H9 (cell line): ENCODE measurements around the gene MSL2. TPM values are rescaled to one million over a fixed set of nuclear protein-coding genes. Genes with fewer than 3 reads are reported as not detected.
A peak's percentile ranks its signal among the peaks of the same experiment; 100 is the strongest.

Experiments used
- DNase-seq: peaks from one replicate; pipeline ENCODE4 v3.0.0-alpha.2; 2017
- H2AFZ ChIP-seq: one replicate; pipeline ENCODE4 v1.6.1; 2013; ENCODE audit warnings: mild to moderate bottlenecking, low read length, control low read depth, moderate library complexity
- H2AK5ac ChIP-seq: 2 replicates; pipeline ENCODE4 v1.6.1; 2013; ENCODE audit warnings: low read length, control low read depth, mixed read lengths; ENCODE audit not compliant: insufficient read length
- H2BK120ac ChIP-seq: one replicate; pipeline ENCODE4 v1.6.1; 2013; ENCODE audit warnings: low read depth, mild to moderate bottlenecking, low read length, control low read depth, inconsistent platforms; ENCODE audit not compliant: poor library complexity, severe bottlenecking
- H2BK12ac ChIP-seq: 2 replicates; pipeline ENCODE4 v1.6.1; 2013; ENCODE audit warnings: low read length, control low read depth, mixed read lengths, low read depth; ENCODE audit not compliant: insufficient read length
- H2BK15ac ChIP-seq: 2 replicates; pipeline ENCODE4 v1.6.1; 2013; ENCODE audit warnings: low read depth, low read length, control low read depth
- H2BK20ac ChIP-seq: one replicate; pipeline ENCODE4 v1.6.1; 2013; ENCODE audit warnings: low read depth, mild to moderate bottlenecking, low read length, control low read depth, inconsistent platforms; ENCODE audit not compliant: poor library complexity, severe bottlenecking
- H2BK5ac ChIP-seq: 2 replicates; pipeline ENCODE4 v1.6.1; 2013; ENCODE audit warnings: low read length, control low read depth, mixed read lengths; ENCODE audit not compliant: insufficient read length
- H3K14ac ChIP-seq: 2 replicates; pipeline ENCODE4 v1.6.1; 2013; ENCODE audit warnings: low read length, control low read depth; ENCODE audit not compliant: insufficient read depth
- H3K18ac ChIP-seq: 2 replicates; pipeline ENCODE4 v1.6.1; 2013; ENCODE audit warnings: low read depth, mild to moderate bottlenecking, mixed read lengths, low read length, control low read depth; ENCODE audit not compliant: insufficient read length
- H3K23ac ChIP-seq: 2 replicates; pipeline ENCODE4 v1.6.1; 2013; ENCODE audit warnings: low read length, control low read depth, mixed read lengths, low read depth; ENCODE audit not compliant: insufficient read length
- H3K23me2 ChIP-seq: 2 replicates; pipeline ENCODE4 v1.6.1; 2013; ENCODE audit warnings: low read depth, mild to moderate bottlenecking, mixed read lengths, low read length, control low read depth; ENCODE audit not compliant: insufficient read length, poor library complexity, severe bottlenecking
- H3K27ac ChIP-seq: 2 replicates; pipeline ENCODE4 v1.5.1; 2013; ENCODE audit warnings: low read length, control low read depth, mixed read lengths, low read depth; ENCODE audit not compliant: insufficient read length
- H3K27me3 ChIP-seq: 2 replicates; pipeline ENCODE4 v1.6.1; 2013; ENCODE audit warnings: low read length, control low read depth, inconsistent platforms; ENCODE audit not compliant: insufficient read depth
- H3K4ac ChIP-seq: 2 replicates; pipeline ENCODE4 v1.6.1; 2013; ENCODE audit warnings: low read depth, mild to moderate bottlenecking, control low read depth, inconsistent platforms, low read length, moderate library complexity
- H3K4me1 ChIP-seq: 2 replicates; pipeline ENCODE4 v1.6.1; 2013; ENCODE audit warnings: low read length, control low read depth, inconsistent platforms; ENCODE audit not compliant: insufficient read depth
- H3K4me2 ChIP-seq: 2 replicates; pipeline ENCODE4 v1.6.1; 2013; ENCODE audit warnings: low read length, control low read depth, mixed read lengths; ENCODE audit not compliant: insufficient read length, insufficient read depth
- H3K56ac ChIP-seq: 2 replicates; pipeline ENCODE4 v1.6.1; 2013; ENCODE audit warnings: low read depth, mild to moderate bottlenecking, mixed read lengths, low read length, control low read depth; ENCODE audit not compliant: insufficient read length
- H3K79me1 ChIP-seq: 2 replicates; pipeline ENCODE4 v1.6.1; 2013; ENCODE audit warnings: low read depth, mild to moderate bottlenecking, moderate library complexity, low read length, control low read depth, inconsistent platforms; ENCODE audit not compliant: insufficient read depth, poor library complexity, severe bottlenecking
- H3K79me2 ChIP-seq: 2 replicates; pipeline ENCODE4 v1.6.1; 2013; ENCODE audit warnings: low read length, control low read depth, inconsistent platforms; ENCODE audit not compliant: insufficient read depth
- H3K9ac ChIP-seq: 2 replicates; pipeline ENCODE4 v1.6.1; 2013; ENCODE audit warnings: low read length, control low read depth, mixed read lengths; ENCODE audit not compliant: insufficient read length; ENCODE audit errors: extremely low read depth
- H3K9me3 ChIP-seq: one replicate; pipeline ENCODE4 v1.6.1; 2013; ENCODE audit warnings: low read depth, low read length, inconsistent platforms; ENCODE audit not compliant: control insufficient read depth
- H3T11ph ChIP-seq: one replicate; pipeline ENCODE4 v1.6.1; 2013; ENCODE audit warnings: mild to moderate bottlenecking, low read length, control low read depth, inconsistent platforms
- H4K20me1 ChIP-seq: one replicate; pipeline ENCODE4 v1.6.1; 2013; ENCODE audit not compliant: control insufficient read depth, insufficient read length, insufficient read depth
- H4K5ac ChIP-seq: 2 replicates; pipeline ENCODE4 v1.6.1; 2013; ENCODE audit warnings: low read depth, mild to moderate bottlenecking, mixed read lengths, low read length, control low read depth; ENCODE audit not compliant: insufficient read length
- H4K8ac ChIP-seq: replicated peaks from 2 replicates; pipeline ENCODE4 v1.6.1; 2013; ENCODE audit warnings: low read length, control low read depth, mixed read lengths, low read depth; ENCODE audit not compliant: insufficient read length
- H4K91ac ChIP-seq: 2 replicates; pipeline ENCODE4 v1.6.1; 2013; ENCODE audit warnings: low read depth, mild to moderate bottlenecking, moderate library complexity, mixed read lengths, low read length, control low read depth; ENCODE audit not compliant: insufficient read length
- H3K27ac Mint-ChIP-seq, 3 experiments: 2 replicates in 2 of 3; 3 replicates in 1 of 3; pipeline ENCODE4 v1.8.0; 2020 to 2021; ENCODE audit warnings: mixed read lengths in 3 of 3, mild to moderate bottlenecking in 1 of 3, moderate library complexity in 1 of 3
- H3K27me3 Mint-ChIP-seq: 2 replicates; pipeline ENCODE4 v1.8.0; 2021; ENCODE audit warnings: low read depth, mild to moderate bottlenecking, moderate library complexity, mixed read lengths
- H3K36me3 Mint-ChIP-seq, 3 experiments: 2 replicates in 2 of 3; 3 replicates in 1 of 3; pipeline ENCODE4 v1.8.0; 2020 to 2021; ENCODE audit warnings: low read depth in 3 of 3, mixed read lengths in 3 of 3; ENCODE audit not compliant: insufficient read depth in 1 of 3
- H3K4me1 Mint-ChIP-seq, 2 experiments: 2 replicates each; pipeline ENCODE4 v1.8.0; 2020; ENCODE audit warnings: mixed read lengths in 2 of 2
- H3K4me3 Mint-ChIP-seq, 2 experiments: 2 replicates in 1 of 2; 3 replicates in 1 of 2; pipeline ENCODE4 v1.8.0; 2020 to 2021; ENCODE audit warnings: mild to moderate bottlenecking in 2 of 2, mixed read lengths in 2 of 2, moderate library complexity in 1 of 2
- H3K9me3 Mint-ChIP-seq, 2 experiments: 2 replicates in 1 of 2; 3 replicates in 1 of 2; pipeline ENCODE4 v1.8.0; 2020; ENCODE audit warnings: mild to moderate bottlenecking in 2 of 2, mixed read lengths in 2 of 2, moderate library complexity in 1 of 2
- WGBS: extraction: QIAGEN DNeasy Blood & Tissue Kit; methylation state at CpG from one replicate; pipeline ENCODE4 v1.1.7; 2013; ENCODE audit warnings: missing lambda C conversion rate, low lambda C conversion rate, mixed read lengths; ENCODE audit not compliant: insufficient read length; ENCODE audit errors: extremely low coverage; 5-methylcytosine and 5-hydroxymethylcytosine counted together
- total RNA-seq: library from RNA; stranded (reverse); gene quantifications from 2 replicates; pipeline ENCODE4 v1.2.1, GENCODE V29; 2021
- TF ChIP-seq, protein P1 (sequence below): fragments of 200-600 bp; sonication (generic); conservative IDR thresholded peaks from 3 replicates; pipeline ENCODE4 v1.8.0; 2021; ENCODE audit warnings: antibody characterized with exemption, mild to moderate bottlenecking

Gene MSL2
- total RNA-seq, 1 experiment from 2014 or later: 42.7 TPM

GRCh38 chr3:136193278-136194054 is 2.7 kb downstream of the MSL2 start:
- no peak overlapping the region for H3K56ac ChIP-seq
- H3K4me1 ChIP-seq: peaks cover 2% of the 10 kb centered on the region; the same call in 1 of the 2 replicates
- WGBS: no CpG with 5 or more reads among the region's 6 CpGs
- H3K4ac ChIP-seq: no peak overlapping the region
- H3K27ac ChIP-seq: no peak overlapping the region
- no peak for DNase-seq
- peak overlapping the region; percentile 15 for H3K9ac ChIP-seq
- no peak overlapping the region for H4K8ac ChIP-seq
- H3K23me2 ChIP-seq: peaks cover 6% of the 10 kb centered on the region
- Mint-ChIP-seq H3K4me3 (peak overlapping the region; percentile 96 to 98), H3K4me1 (peaks cover 53 to 55% of the 10 kb centered on the region in 2 experiments), H3K9me3 (peaks cover 6 to 8% of the 10 kb centered on the region in 2 experiments), H3K36me3 (peaks cover 11 to 25% (median 13%) of the 10 kb centered on the region in 3 experiments), H3K27ac (no peak overlapping the region), H3K27me3 (peaks cover 3% of the 10 kb centered on the region; the same call in 1 of the 2 replicates)
- no peak overlapping the region for H3K18ac ChIP-seq
- no peaks in the 10 kb centered on the region for H3K79me1 ChIP-seq
- peak overlapping the region; percentile 79 for H3K4me2 ChIP-seq
- no peak overlapping the region for H4K5ac ChIP-seq
- H3K9me3 ChIP-seq: no peaks in the 10 kb centered on the region
- no peak overlapping the region for H4K91ac ChIP-seq
- TF ChIP-seq, protein P1, sequence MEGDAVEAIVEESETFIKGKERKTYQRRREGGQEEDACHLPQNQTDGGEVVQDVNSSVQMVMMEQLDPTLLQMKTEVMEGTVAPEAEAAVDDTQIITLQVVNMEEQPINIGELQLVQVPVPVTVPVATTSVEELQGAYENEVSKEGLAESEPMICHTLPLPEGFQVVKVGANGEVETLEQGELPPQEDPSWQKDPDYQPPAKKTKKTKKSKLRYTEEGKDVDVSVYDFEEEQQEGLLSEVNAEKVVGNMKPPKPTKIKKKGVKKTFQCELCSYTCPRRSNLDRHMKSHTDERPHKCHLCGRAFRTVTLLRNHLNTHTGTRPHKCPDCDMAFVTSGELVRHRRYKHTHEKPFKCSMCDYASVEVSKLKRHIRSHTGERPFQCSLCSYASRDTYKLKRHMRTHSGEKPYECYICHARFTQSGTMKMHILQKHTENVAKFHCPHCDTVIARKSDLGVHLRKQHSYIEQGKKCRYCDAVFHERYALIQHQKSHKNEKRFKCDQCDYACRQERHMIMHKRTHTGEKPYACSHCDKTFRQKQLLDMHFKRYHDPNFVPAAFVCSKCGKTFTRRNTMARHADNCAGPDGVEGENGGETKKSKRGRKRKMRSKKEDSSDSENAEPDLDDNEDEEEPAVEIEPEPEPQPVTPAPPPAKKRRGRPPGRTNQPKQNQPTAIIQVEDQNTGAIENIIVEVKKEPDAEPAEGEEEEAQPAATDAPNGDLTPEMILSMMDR: no peak
- no peak overlapping the region for H3K14ac ChIP-seq
- peaks cover 49% of the 10 kb centered on the region for H3K79me2 ChIP-seq
- no peak overlapping the region for H3K23ac ChIP-seq
- no peak overlapping the region for H2AK5ac ChIP-seq
- H2BK15ac ChIP-seq: no peak overlapping the region
- H3K27me3 ChIP-seq: no peaks in the 10 kb centered on the region
- H2AFZ ChIP-seq: no peak overlapping the region
- H2BK12ac ChIP-seq: no peak overlapping the region
- H4K20me1 ChIP-seq: no peaks in the 10 kb centered on the region
- no peak overlapping the region for H2BK120ac ChIP-seq
- H3T11ph ChIP-seq: no peak overlapping the region
- no peak overlapping the region for H2BK5ac ChIP-seq
- no peak overlapping the region for H2BK20ac ChIP-seq
